Mammary epithelial cell (primary cell): ENCODE data around the gene DMD.

Experiments used
- EZH2 ChIP-seq: IDR thresholded peaks from 2 replicates; pipeline ENCODE4 v1.6.1; 2012; ENCODE audit warnings: low read length, inconsistent platforms, borderline replicate concordance
- TF ChIP-seq, protein P1 (sequence below), 2 donors: IDR thresholded peaks in 1 of 2; conservative IDR thresholded peaks in 1 of 2; 2 replicates each; pipeline ENCODE4 v1.5.1; 2011 to 2012; ENCODE audit warnings: inconsistent platforms in 2 of 2, low read length in 2 of 2, mild to moderate bottlenecking in 2 of 2, control low read depth in 1 of 2, low read depth in 1 of 2; ENCODE audit not compliant: insufficient read depth in 1 of 2; ENCODE audit errors: extremely low read depth in 1 of 2

- TF ChIP-seq, protein P1, sequence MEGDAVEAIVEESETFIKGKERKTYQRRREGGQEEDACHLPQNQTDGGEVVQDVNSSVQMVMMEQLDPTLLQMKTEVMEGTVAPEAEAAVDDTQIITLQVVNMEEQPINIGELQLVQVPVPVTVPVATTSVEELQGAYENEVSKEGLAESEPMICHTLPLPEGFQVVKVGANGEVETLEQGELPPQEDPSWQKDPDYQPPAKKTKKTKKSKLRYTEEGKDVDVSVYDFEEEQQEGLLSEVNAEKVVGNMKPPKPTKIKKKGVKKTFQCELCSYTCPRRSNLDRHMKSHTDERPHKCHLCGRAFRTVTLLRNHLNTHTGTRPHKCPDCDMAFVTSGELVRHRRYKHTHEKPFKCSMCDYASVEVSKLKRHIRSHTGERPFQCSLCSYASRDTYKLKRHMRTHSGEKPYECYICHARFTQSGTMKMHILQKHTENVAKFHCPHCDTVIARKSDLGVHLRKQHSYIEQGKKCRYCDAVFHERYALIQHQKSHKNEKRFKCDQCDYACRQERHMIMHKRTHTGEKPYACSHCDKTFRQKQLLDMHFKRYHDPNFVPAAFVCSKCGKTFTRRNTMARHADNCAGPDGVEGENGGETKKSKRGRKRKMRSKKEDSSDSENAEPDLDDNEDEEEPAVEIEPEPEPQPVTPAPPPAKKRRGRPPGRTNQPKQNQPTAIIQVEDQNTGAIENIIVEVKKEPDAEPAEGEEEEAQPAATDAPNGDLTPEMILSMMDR (conservative IDR thresholded peaks at IDR 0.05 in 1 of 2, IDR thresholded peaks at IDR 0.05 in 1 of 2; ENCODE audit: extremely low read depth in 1 of 2, insufficient read depth in 1 of 2, low read depth in 1 of 2, low read length in 2 of 2): no peak
- TF ChIP-seq EZH2: no peak
These were observed 2057.8 kb downstream of the DMD start for GRCh38 chrX:31153475-31154047.
